GM18520 (cell line): ENCODE data around the gene CLCN5.

ENCODE experiments used
- ATAC-seq: cut with Tn5 transposase; IDR thresholded peaks from one replicate; pipeline ENCODE4 v1.9.1; 2021; ENCODE audit not compliant: unreplicated experiment

The CLCN5 gene

DNA sequence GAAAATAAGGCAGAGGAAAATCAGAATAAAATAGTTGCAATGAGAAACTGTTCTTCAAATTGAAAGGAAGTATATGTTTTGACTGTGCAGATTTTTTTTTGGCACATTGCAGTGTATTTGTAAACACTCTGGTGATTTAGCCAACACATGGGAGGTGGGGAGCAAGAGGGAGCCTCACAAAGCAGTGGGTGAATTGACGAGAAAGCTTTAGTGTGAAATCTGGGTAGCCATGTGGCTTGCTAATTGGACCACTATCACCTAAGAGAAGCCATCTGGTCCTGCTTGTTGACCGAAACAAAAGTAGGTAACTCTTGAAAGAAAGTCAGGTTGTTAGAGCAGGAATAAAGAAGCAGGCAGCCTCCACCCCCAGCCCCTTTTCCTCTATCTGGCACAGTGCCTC, 10.4 kb downstream of the CLCN5 start:
- no peak for ATAC-seq

DNA sequence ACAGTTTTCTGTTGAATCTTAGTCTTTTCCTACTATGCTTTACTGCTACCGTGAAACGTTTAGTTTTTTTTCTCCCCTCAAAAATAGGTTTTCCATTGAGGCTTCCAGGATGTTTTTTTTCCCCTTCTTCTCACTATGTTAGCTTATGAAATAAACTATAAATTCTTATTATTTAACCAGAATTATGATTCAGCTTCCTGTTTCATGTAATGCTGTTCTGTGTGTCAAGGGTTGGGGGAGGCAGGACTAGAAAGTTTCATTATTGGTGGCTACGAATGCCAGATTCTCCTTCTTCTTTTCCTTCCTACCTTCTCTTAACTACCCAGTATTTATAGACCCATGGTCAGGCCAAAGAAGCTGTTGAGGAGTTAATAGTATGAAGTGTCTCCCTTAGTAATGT, 11.8 kb downstream of the CLCN5 start:
- ATAC-seq: no peak

DNA sequence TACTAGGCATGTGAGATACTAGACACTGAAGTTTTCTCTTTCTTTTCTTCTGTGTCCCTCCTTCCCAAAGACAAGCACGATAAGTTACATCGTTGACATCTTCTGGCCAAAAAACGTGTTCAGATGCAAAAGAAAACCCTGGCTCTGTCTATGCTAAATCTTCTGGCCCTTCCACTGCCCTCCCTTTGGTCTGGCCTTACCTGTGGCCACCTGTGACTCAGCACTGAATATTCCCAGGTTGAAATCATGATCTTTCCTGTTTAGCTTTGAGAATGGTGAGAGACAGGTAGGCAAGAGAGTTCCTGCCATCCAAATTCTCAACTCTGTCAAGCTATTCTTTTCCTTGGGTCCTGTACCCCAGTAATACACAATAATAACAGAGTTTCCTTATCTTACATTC, 12.3 kb downstream of the CLCN5 start:
- no peak for ATAC-seq

DNA sequence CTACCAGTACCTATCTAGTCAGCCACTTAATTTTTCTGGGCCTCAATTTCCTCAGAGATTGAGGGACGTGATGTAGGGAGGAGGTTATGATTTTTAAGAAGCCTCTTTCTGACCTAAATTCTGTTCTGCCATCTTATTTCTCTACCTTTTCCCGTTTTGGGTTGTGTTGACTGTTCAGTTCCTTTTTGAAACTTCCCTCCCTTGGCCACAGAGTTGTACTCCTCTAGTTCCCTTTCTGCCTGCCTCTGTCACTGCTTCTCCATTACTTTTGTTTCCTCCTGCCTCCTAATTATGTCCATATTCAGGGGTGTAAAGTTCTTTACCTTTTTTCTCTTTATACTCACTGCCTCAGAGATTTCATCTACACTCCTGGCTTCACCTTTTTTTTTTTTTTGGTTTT, 25.4 kb downstream of the CLCN5 start:
- no peak for ATAC-seq

DNA sequence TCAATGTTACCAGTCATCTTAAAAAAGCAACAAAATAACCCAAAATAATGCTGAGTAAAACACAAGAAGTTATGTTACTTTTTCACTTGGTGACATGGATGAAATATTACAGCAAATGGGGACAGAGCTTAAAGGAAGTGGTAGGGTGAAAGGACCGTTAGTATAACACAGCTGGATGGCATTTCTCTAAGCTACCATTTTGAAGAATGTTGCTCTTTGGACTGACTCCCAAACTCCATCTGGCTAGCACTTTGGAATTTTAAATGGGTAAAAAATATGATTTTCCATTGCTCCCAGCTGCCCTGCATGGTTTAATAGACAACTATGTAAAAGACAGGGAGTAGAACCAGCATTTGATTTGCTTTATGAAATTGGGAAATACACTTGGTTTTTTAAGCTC, 27.6 kb downstream of the CLCN5 start:
- no peak for ATAC-seq

DNA sequence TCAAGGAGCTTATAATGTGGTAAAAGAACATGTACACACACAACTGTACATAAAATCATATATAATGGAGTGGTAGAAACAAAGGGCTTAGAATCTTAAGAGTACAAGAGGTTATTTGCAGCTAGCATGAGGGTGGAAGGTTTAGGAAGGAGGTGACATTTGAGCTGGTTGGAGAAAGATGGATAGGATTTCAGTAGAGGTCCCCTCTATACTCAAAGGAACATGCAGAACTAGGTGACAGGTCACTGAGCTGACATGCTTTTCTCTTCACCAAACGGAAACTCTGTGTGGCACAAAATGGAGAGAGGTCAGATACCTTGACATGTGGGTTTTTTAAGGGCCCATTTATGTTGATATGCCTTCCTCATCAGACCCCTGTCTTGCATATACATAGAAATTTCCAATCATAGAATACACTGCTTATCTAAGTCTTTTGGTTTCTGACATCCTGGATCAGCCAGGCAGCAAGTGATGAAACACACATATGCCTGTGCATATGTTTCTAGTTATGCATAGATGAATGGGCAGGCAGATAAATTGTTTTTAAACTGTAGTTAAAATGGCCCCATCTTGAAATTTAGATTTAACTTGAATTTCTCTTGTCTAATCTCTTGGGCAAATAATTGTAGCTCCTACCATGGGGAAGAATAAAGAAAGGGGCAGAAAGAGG, 29.3 kb downstream of the CLCN5 start:
- no peak for ATAC-seq

DNA sequence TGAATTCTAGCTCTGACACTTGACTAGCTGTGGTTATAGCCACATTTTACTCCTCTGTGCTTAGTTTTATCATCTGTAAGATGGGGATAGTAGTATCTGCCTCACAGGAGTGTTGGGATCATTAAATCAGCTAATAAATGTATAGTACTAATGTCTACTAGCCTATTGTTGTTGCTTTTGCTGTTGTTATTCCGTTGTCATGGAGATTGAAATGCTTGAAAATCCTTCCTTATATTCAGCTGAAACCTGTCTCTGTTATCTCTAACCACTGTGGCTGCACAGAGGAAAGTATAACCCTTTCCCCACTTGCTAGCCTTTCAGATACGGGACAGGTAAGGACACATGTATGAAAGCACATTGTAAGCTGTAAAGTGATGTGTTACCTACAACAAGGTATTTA, 33.9 kb downstream of the CLCN5 start:
- ATAC-seq: no peak

DNA sequence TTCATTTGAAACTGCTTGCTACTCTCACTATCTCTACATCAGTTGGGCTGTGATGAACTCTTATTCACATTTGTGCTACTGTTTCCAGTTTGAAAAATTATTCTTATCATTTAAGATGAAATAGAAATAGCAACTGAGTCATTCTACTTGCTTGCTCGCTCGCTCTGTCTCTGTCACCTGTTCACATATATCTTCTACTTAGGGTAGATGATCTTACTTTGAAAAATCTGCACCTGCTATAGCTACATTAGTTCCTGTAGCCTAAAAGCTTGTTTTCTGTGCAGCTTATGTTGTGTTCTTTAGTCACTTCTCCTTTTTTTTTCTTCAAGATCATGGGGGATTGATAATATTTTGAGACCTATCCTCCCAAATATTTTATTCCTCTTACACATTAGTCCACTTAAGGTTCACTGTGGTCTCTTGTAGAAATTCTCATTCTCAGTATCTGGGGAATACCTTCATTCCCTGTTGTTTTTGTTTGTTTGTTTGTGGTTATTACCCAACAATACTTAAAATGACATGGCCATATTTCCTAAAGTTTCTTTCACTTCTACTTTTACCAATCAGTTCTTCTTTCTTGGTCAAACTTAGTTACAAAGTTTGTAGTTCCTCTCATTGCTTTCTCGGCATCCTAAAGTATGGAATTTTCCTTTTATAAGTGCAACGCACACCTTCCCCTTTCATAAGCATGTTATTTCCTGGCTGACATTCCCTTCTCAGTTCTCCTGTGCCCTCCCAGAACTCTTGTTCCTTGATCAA, 36.5 kb downstream of the CLCN5 start:
- ATAC-seq: no peak

DNA sequence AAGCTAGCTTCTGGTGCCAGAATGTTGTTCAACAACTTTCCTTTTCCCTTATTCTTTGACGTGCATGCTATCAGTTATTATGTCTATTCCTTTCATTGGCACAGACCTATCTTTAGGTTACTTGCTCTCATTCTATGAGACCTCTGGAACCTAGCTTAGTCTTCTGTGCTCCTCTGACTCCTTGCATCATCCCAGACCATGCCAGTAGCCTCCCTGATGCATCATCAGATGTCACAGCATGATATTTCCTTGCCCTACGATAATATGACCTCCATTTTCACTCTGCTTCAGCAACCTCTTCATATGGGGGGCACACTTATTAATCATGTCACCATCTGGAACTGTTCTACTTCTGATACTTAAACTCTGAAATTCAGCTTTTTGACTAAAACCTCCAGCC, 37.2 kb downstream of the CLCN5 start:
- no peak for ATAC-seq

DNA sequence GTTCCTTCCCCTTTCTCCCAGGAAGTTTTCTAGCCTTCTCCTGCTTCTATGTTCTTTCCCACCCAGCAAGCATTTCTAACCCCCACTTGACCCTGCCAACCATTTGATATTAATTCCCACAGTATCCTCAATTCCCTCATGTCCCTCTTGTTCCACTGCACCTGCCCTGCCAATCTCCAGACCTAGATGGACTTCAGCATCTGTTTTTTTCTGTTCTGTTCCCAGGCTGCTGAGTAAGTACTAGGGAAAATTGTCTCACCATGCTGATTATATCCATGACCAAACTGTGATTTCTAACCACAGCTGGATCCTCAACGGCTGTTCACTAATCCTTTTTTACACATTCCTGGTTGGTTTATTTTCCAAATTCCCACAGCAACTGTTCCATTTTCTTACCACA, 37.7 kb downstream of the CLCN5 start:
- no peak for ATAC-seq

DNA sequence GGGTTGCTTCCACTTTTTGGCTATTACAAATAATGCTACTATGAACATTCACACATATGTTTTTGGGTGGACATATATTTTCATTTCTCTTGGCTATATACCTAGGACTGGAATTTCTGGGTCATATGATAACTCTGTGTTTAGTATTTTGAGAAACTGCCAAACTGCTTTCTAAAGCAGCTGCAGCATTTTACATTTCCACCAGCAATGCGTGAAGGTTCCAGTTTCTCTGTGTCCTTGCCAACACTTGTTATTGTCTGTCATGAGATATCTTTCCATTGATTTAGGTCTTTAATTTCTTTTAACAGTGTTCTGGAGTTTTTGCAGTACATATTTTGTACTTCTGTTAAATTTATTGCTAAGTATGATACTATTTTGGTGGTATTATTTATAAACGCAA, 48.3 kb downstream of the CLCN5 start:
- ATAC-seq: no peak

DNA sequence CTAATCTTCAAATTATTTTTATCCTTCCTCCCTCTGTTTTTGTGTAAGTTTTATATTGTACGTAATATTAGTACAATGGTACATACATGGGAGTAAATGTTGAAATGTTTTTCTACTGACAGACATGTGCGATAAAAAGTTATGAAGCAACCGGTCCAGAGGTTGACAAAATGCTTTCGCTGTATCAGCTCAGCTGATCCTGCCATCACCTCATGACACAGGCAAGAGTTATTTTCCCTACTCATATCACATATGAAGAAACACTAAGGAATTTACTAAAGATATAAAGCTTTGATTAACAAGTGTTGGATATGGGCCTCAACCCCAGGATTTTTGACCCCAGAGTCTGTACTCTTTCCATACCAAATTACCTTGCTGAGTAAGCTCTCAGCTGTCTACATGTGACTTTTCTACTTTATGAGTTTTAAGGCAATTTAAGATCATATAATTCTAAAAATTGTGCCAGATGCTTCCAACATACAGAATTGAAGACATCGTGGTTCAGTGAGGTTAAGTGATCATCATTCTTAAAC, 50.0 kb downstream of the CLCN5 start:
- ATAC-seq: no peak

DNA sequence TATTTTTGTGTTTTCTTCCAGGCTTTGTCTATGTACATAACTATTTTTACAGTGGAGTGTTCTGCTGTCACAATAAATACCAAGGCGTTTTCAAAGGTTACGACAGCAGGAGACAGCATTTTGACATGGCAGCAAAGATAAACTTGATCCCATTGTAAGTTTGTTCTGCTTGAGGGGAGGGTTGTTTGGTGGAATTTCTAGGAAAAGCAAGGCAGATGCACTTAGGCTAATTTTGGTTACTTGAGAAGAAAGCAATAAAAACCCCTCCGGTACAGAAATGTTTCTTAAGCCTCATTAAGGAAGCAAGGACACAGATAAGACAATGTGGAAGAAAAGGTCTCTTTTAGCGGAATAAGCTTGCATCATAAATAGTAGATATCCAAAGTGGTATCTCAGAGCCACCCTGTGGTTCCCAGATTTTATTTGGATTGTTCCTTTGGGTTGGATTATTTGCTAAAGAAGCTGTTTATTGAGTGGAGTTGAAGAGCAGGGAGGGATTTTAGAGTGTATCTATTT, 54.3 kb downstream of the CLCN5 start:
- ATAC-seq: no peak

DNA sequence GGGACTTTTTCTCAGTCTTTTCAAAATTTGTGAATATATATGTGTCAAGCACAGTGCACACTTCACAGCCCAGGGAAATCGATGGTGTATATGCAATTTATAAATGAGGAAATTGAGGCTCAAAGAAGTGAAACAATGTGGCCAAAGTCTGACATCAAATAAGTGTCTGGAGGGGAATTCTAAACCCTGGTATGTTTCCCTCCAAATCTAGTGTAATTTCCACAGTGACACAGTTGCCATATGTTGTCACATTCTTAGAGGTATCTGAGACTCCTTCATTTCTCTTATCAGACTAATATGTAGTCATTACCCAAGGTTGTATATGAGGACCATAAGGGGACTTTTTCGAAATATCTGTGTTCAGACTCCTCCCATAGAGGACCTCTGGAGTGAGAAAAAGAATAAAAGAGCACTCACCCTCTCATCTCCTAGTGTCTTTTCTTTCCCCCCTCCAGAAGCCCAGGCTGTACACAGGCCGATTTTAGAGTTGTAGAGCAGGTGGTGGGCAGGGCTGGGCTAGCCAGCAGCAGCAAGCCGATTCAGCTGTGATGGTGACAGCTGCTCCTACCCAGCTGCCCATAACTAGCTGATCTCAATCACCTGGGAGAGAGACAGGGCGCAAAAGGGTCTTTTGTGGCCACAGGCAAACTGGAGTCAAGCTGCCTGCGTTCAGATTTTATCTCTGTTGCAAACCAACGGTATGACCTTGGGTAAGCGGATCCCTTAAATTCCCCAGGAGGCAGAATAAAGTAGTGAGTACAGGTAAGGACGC, 55.1 kb downstream of the CLCN5 start:
- no peak for ATAC-seq

DNA sequence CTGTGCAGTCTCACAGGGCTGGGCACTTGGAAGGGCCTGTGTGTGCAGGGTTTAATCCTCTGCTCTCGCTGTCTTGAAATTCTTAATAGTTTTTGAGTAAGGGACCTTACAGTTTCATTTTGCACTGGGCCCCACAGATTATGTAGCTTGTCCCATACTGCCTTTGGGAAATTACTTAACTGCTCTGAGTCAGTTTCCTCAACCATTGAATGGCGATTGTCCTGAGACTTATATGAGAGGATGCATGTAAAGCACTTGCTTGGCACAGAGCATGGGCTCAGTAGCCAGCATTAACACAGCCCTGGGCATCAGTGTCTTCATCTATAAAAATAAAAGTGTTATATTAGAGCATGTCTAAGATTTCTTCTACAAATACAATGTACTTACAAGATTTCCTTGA, 55.8 kb downstream of the CLCN5 start:
- ATAC-seq: no peak

DNA sequence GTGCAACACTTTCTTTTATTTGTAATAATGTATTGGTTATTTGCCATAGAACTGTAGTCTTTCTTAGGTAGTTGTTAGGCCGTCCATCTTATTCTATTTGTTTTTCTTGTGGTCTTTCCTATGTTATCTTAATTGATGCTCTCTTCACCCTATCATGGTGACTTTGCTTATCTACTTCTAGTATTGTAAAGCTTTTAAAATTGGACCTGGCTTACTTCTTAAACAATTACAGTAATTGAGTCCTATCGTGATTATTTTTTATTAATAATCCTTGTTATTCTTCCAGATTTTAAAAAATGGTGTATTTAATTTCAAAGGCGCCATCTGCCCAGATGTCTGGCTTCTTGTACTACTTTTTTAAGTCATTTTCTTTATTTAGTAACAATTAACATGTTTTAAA, 63.7 kb downstream of the CLCN5 start:
- ATAC-seq: no peak

DNA sequence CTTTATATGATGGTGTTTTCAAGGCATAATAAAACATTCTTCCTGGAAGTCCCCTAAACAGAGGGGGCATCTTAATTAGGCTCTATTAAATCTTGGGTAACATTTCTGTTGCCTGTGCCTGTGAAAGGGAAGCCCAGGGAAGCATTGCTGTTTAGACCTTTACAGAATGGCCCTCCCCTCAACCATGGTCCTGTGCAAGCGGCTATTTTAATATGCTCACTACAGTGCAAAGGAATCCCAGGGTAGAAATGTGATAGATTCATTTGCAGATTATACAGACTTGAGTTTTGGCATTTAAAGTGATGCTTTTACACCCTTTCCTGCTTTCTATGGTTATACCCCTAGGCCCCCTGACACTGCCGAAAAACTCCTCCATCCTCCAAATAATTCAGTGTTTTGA, 65.3 kb downstream of the CLCN5 start:
- no peak for ATAC-seq

DNA sequence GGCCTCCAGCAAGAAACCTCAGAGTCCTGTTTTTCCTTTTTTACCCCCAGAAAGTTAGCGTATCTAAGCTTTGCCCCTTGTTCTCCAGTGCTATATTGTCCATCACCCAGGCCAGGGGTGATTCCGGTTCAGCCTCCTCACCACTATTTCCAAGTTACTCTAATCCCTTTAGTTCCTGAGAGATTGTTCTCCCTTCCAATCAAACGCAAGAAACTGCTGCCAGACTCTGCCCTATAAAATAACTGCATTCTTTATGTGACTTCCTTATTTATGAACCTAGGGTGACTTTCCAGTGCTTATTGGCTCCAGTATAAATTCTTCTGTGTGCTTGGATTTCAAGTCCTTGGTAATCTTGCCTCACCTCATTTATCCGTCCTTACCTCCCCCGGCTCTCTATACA, 65.7 kb downstream of the CLCN5 start:
- ATAC-seq: no peak

DNA sequence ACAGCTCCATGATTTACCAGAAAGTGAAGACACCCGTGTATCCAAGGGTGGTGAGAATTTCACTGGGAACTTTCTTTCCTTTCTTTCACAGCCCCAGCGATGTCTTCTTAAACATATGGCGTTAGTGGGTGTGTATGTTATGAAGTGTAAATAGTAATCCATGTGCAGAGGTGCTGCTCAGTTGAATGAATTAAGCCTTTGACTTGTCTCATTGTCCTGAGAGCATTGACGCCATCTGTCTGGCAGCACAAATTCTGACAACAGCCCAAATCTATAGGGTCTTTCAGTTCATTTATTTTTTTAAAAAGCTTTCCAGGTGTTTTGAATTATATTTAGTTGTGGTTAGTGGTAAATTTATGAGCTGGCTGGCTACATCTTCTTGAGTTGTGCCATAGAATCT, 69.4 kb downstream of the CLCN5 start:
- ATAC-seq: no peak

DNA sequence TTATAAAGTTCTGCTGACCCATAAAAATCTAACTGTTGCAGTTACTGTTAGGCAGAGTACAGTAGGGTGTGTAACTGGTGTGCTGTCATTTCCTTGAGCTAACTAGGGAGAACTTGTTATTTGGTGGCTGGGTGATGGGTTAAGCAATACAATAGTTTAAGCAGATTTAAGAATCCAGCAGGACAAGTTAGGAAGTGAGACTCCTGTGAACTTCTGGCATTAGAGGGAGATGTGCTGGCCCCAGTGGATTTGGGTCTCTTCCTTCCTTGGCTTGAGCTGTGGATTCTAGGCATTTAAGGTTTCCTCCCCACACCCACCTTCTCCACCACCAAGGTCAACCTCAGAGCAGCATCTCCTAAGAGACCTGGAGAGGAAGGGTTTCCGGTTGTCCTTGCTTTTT, 70.5 kb downstream of the CLCN5 start:
- ATAC-seq: no peak

DNA sequence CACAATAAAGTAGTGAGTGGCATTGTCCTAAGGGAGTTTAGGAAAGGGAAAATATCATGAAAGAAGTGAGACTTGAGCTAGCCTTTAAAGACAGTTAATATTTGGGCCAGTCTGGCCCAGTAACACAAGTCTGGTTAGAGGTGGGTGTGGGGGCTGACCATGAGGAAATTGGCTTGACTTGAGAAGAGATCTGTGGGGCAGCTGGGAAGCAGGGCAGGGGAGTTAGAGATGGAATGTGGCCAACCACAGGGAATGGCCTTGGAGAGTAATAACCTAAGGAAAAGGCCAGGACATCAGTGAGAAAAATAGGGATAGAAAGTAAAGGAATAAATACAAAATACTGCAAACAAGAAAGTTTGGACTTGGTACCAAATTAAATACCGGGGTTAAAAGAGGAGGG, 71.3 kb downstream of the CLCN5 start:
- no peak for ATAC-seq
